Parathyroid adenoma (tissue), 2 donors: ENCODE data around the gene GAGE10.

Source experiments
- H2AFZ ChIP-seq: fragments of 300-600 bp; sonication (generic); one replicate; pipeline ENCODE4 v1.7.0; 2017; ENCODE audit warnings: antibody characterized with exemption, mild to moderate bottlenecking
- H3K27ac ChIP-seq: fragments of 300-600 bp; sonication (generic); one replicate; pipeline ENCODE4 v1.7.0; 2017
- H3K27me3 ChIP-seq: fragments of 300-600 bp; sonication (generic); one replicate; pipeline ENCODE4 v1.7.0; 2017; ENCODE audit warnings: low read length; ENCODE audit not compliant: control insufficient read depth, insufficient read depth
- H3K36me3 ChIP-seq: fragments of 300-600 bp; sonication (generic); one replicate; pipeline ENCODE4 v1.7.0; 2017; ENCODE audit warnings: low read length; ENCODE audit not compliant: control insufficient read depth, insufficient read depth
- H3K4me1 ChIP-seq: fragments of 300-600 bp; sonication (generic); one replicate; pipeline ENCODE4 v1.7.0; 2017; ENCODE audit warnings: control low read depth
- H3K4me2 ChIP-seq: fragments of 300-600 bp; sonication (generic); one replicate; pipeline ENCODE4 v1.7.0; 2017; ENCODE audit warnings: low read length
- H3K4me3 ChIP-seq: fragments of 300-600 bp; sonication (generic); one replicate; pipeline ENCODE4 v1.7.0; 2017; ENCODE audit warnings: low read depth, low read length
- H3K79me2 ChIP-seq: fragments of 300-600 bp; sonication (generic); one replicate; pipeline ENCODE4 v1.7.0; 2017; ENCODE audit warnings: control low read depth
- H3K9ac ChIP-seq: fragments of 300-600 bp; sonication (generic); one replicate; pipeline ENCODE4 v1.7.0; 2017; ENCODE audit warnings: mild to moderate bottlenecking
- H3K9me3 ChIP-seq: fragments of 300-600 bp; sonication (generic); one replicate; pipeline ENCODE4 v1.7.0; 2017; ENCODE audit warnings: low read length; ENCODE audit not compliant: control insufficient read depth
- CTCF ChIP-seq: fragments of 300-600 bp; sonication (generic); IDR thresholded peaks from one replicate; pipeline ENCODE4 v1.7.0; 2017; ENCODE audit warnings: antibody characterized with exemption, mild to moderate bottlenecking
- donor health status: primary hyperparathyroidism.

Gene GAGE10

GRCh38 chrX:49263631-49264030 is 39.8 kb upstream of the GAGE10 start:
- no peak overlapping the region for H3K9ac ChIP-seq
- TF ChIP-seq CTCF, result no peak
- H3K4me2 ChIP-seq, result no peak overlapping the region
- H3K79me2 ChIP-seq, result no peaks in the 10 kb centered on the region
- H3K9me3 ChIP-seq, result no peaks in the 10 kb centered on the region
- no peaks in the 10 kb centered on the region for H3K27me3 ChIP-seq
- H3K27ac ChIP-seq, result no peak overlapping the region
- H3K4me1 ChIP-seq, result no peaks in the 10 kb centered on the region
- no peak overlapping the region for H3K4me3 ChIP-seq
- H3K36me3 ChIP-seq, result no peaks in the 10 kb centered on the region
- H2AFZ ChIP-seq, result no peak overlapping the region

- no peak within 1 kb of the TSS for H3K4me3 ChIP-seq
- no peaks in the 10 kb centered on the region for H3K9me3 ChIP-seq
- no peak for TF ChIP-seq CTCF
- no peaks in the 10 kb centered on the region for H3K27me3 ChIP-seq
- H3K9ac ChIP-seq, result no peak within 1 kb of the TSS
- no peaks in the 10 kb centered on the region for H3K36me3 ChIP-seq
- no peak within 1 kb of the TSS for H3K4me2 ChIP-seq
- no peaks in the 10 kb centered on the region for H3K4me1 ChIP-seq
- no peaks in the 10 kb centered on the region for H3K79me2 ChIP-seq
- no peak within 1 kb of the TSS for H2AFZ ChIP-seq
- H3K27ac ChIP-seq, result no peak within 1 kb of the TSS
These were observed 39.0 kb upstream of the GAGE10 start, which contains the start of gene FOXP3 for GRCh38 chrX:49264460-49264859. Gene FOXP3, minus strand, starts transcription at chrX:49264710. Its CDS starts 6,205 bp downstream, at chrX:49258505.

GRCh38 chrX:49266523-49267445 is 36.7 kb upstream of the GAGE10 start:
- Histone ChIP-seq H3K4me2 (no peak overlapping the region), H3K27ac (no peak overlapping the region), H3K36me3 (no peaks in the 10 kb centered on the region)

GRCh38 chrX:49268702-49269009 is 34.8 kb upstream of the GAGE10 start:
- no peaks in the 10 kb centered on the region for H3K79me2 ChIP-seq
- H3K4me1 ChIP-seq, result peaks cover 17% of the 10 kb centered on the region
- peak overlapping the region; percentile 88 for H2AFZ ChIP-seq
- no peaks in the 10 kb centered on the region for H3K9me3 ChIP-seq
- peak overlapping the region; percentile 99 for H3K27ac ChIP-seq
- peak overlapping the region; percentile 81 for H3K4me3 ChIP-seq
- no peak overlapping the region for H3K9ac ChIP-seq
- H3K36me3 ChIP-seq, result no peaks in the 10 kb centered on the region
- peak overlapping the region; percentile 66 for H3K4me2 ChIP-seq
- TF ChIP-seq CTCF, result no peak
- H3K27me3 ChIP-seq, result no peaks in the 10 kb centered on the region

More at GRCh38 chrX:49266523-49267445, 36.7 kb upstream of the GAGE10 start:
- no peak for TF ChIP-seq CTCF
- H3K4me1 ChIP-seq, result peaks cover 9% of the 10 kb centered on the region
- H3K79me2 ChIP-seq, result no peaks in the 10 kb centered on the region
- no peak overlapping the region for H3K4me3 ChIP-seq
- no peaks in the 10 kb centered on the region for H3K9me3 ChIP-seq
- no peak overlapping the region for H2AFZ ChIP-seq
- H3K27me3 ChIP-seq, result no peaks in the 10 kb centered on the region
- H3K9ac ChIP-seq, result no peak overlapping the region
